ENCODE data around the gene IPO11. TPM values are rescaled to one million over a fixed set of nuclear protein-coding genes. Genes with fewer than 3 reads are reported as not detected.

The IPO11 gene
- total and polyA plus RNA-seq, 8 donors = 3.7 to 19.5 (median 10.3) TPM

DNA sequence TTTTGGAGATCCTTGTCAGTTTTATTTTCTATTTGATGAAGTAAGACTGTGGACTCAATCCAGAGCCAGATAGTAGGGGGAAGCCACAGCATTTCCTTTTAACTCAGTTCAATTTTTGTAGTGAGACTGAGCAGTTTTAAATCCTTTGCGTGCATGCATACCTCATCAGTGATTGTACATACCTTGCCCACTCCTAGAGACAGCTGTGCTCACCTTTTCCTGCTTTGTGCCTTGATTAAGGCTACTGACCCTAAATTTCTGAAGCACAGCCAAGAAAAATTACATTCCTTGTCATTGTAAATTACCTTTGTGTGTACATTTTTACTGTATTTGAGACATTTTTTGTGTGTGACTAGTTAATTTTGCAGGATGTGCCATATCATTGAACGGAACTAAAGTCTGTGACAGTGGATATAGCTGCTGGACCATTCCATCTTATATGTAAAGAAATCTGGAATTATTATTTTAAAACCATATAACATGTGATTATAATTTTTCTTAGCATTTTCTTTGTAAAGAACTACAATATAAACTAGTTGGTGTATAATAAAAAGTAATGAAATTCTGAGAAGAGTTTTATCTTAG lies 26.7 kb upstream of the IPO11 start:
- Histone ChIP-seq H3K27ac (peak overlapping the region in 3 of 4 donors; percentile 30 to 67 (median 34)), H3K9me3 (no peaks in the 10 kb centered on the region), H3K36me3 (peaks cover 6 to 24% (median 9%) of the 10 kb centered on the region in 3 donors), H3K27me3 (no peaks in the 10 kb centered on the region), H3K4me3 (no peak overlapping the region), H3K4me1 (peaks cover 0 to 8% (median 6%) of the 10 kb centered on the region in 3 donors)
- DNase-seq (no peak), ATAC-seq (peak in 3 of 4 donors; percentile 24 to 42 (median 39)), FAIRE-seq (no peak)
- 68 to 70% methylated on average over 2 of the region's 2 CpGs for WGBS, 2 donors
- TF ChIP-seq CTCF (IDR thresholded peaks at IDR 0.05) = no peak
- intact Hi-C loops (cut with DNase I) = no loop called here

GRCh38 chr5:62386824-62387223 lies 25.7 kb upstream of the IPO11 start:
- no peak for FAIRE-seq
- Histone ChIP-seq H3K27ac (peak overlapping the region in 1 of 4 donors; percentile 67), H3K36me3 (peaks cover 6 to 16% (median 9%) of the 10 kb centered on the region in 3 donors), H3K4me1 (peaks cover 0 to 8% (median 6%) of the 10 kb centered on the region in 3 donors), H3K9me3 (no peaks in the 10 kb centered on the region), H3K4me3 (no peak overlapping the region), H3K27me3 (no peaks in the 10 kb centered on the region)
- TF ChIP-seq CTCF (IDR thresholded peaks at IDR 0.05) = no peak
- DNase-seq = no peak
- intact Hi-C loops (cut with DNase I) = no loop called here
- no peak for ATAC-seq

DNA sequence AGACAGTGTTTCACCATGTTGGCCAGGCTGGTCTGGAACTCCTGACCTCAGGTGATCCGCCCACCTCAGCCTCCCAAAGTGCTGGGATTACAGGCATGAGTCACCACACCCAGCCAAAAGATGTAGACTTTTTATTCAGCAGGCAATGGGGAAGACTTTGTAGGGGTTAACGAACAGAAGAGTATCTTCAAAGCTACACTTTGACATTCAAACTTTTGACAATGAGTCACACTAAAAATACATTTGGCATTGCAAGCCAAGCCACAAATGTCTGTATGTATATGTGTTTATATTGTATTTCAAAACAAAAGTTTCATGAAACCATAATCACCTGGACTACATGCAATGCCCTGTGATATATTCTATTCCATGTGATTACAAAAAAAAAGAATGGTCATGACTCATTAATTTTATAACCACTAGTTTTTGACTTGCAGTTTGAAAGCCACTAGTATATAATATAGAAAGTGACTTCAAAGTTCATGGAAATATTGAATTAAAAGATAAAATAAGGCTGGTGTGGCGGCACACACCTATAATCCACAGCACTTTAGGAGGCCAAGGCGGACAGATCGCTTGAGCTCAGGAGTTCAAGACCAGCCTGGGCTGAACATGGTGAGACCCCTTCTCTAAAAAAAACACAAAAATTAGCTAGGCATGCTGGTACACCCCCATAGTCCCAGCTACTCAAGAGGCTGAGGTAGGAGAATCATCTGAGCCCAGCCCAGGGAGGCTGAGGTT lies 17.2 kb upstream of the IPO11 start:
- no peak for FAIRE-seq
- H3K4me1 ChIP-seq = no peaks in the 10 kb centered on the region
- no peak overlapping the region for H3K27ac ChIP-seq
- no peaks in the 10 kb centered on the region for H3K9me3 ChIP-seq
- H3K27me3 ChIP-seq = no peaks in the 10 kb centered on the region
- DNase-seq = no peak
- no peak overlapping the region for H3K4me3 ChIP-seq
- intact Hi-C loops (cut with DNase I) = no loop called here
- peaks cover 0 to 38% (median 17%) of the 10 kb centered on the region in 3 donors for H3K36me3 ChIP-seq
- TF ChIP-seq CTCF (IDR thresholded peaks at IDR 0.05) = no peak
- ATAC-seq = no peak
- WGBS, 2 donors = 85 to 88% methylated on average over 5 of the region's 5 CpGs

- H3K4me1 ChIP-seq = peaks cover 6 to 14% (median 6%) of the 10 kb centered on the region in 3 donors
- H3K4me3 ChIP-seq = peak within 1 kb of the TSS; percentile 76 to 90 (median 81)
- H3K27me3 ChIP-seq = no peaks in the 10 kb centered on the region
- ATAC-seq (peak; percentile 98 to 99 (median 98)), DNase-seq (peak; percentile 89 to 97 (median 95)), FAIRE-seq (peak; percentile 96)
- peak within 1 kb of the TSS; percentile 83 to 92 (median 90) for H3K27ac ChIP-seq
- intact Hi-C loops (cut with DNase I) = no loop called here
- H3K9me3 ChIP-seq = no peaks in the 10 kb centered on the region
- no peak for TF ChIP-seq CTCF (IDR thresholded peaks at IDR 0.05)
- 0% methylated on average over 65 to 66 of the region's 66 CpGs for WGBS, 2 donors
- peaks cover 0 to 8% (median 0%) of the 10 kb centered on the region in 3 donors for H3K36me3 ChIP-seq
These were observed 8.9 kb upstream of the IPO11 start, which contains the start of gene DIMT1 for GRCh38 chr5:62403411-62404250. DIMT1 (minus strand) TSS chr5:62403905; CDS start chr5:62403772, 133 bp downstream.

Measured in pancreas (tissue), 10 donors.